ENCODE results near the gene IQGAP2. TPM values are rescaled to one million over a fixed set of nuclear protein-coding genes. Genes with fewer than 3 reads are reported as not detected.

The IQGAP2 gene
- total RNA-seq, 1 donor from 2014 or later: 14.2 TPM

GRCh38 chr5:76376148-76376865, 26.8 kb upstream of the IQGAP2 start:
- Mint-ChIP-seq H3K4me3 (no peak overlapping the region), H3K27me3 (ENCODE audit: low read depth) (no peaks in the 10 kb centered on the region), H3K9me3 (no peaks in the 10 kb centered on the region), H3K36me3 (ENCODE audit: low read depth) (no peaks in the 10 kb centered on the region), H3K4me1 (peaks cover 17% of the 10 kb centered on the region), H3K27ac (ENCODE audit: unreplicated experiment) (no peak overlapping the region)
- no peak for DNase-seq (ENCODE audit: low read depth, low spot score)
- TF ChIP-seq, protein P1, sequence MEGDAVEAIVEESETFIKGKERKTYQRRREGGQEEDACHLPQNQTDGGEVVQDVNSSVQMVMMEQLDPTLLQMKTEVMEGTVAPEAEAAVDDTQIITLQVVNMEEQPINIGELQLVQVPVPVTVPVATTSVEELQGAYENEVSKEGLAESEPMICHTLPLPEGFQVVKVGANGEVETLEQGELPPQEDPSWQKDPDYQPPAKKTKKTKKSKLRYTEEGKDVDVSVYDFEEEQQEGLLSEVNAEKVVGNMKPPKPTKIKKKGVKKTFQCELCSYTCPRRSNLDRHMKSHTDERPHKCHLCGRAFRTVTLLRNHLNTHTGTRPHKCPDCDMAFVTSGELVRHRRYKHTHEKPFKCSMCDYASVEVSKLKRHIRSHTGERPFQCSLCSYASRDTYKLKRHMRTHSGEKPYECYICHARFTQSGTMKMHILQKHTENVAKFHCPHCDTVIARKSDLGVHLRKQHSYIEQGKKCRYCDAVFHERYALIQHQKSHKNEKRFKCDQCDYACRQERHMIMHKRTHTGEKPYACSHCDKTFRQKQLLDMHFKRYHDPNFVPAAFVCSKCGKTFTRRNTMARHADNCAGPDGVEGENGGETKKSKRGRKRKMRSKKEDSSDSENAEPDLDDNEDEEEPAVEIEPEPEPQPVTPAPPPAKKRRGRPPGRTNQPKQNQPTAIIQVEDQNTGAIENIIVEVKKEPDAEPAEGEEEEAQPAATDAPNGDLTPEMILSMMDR (conservative IDR thresholded peaks at IDR 0.05): no peak

- Mint-ChIP-seq H3K36me3 (ENCODE audit: low read depth) (no peaks in the 10 kb centered on the region), H3K27ac (ENCODE audit: unreplicated experiment) (no peak overlapping the region), H3K4me3 (no peak overlapping the region), H3K4me1 (peaks cover 16% of the 10 kb centered on the region), H3K9me3 (no peaks in the 10 kb centered on the region), H3K27me3 (ENCODE audit: low read depth) (no peaks in the 10 kb centered on the region)
- DNase-seq (ENCODE audit: low read depth, low spot score): no peak
- TF ChIP-seq, protein P1 (conservative IDR thresholded peaks at IDR 0.05): no peak
These were observed 26.2 kb upstream of the IQGAP2 start for GRCh38 chr5:76376866-76377230.

- H3K4me3 Mint-ChIP-seq: no peak overlapping the region
- no peak for DNase-seq (ENCODE audit: low read depth, low spot score)
- H3K36me3 Mint-ChIP-seq (ENCODE audit: low read depth): no peaks in the 10 kb centered on the region
- TF ChIP-seq, protein P1 (conservative IDR thresholded peaks at IDR 0.05): no peak
- no peaks in the 10 kb centered on the region for H3K27me3 Mint-ChIP-seq (ENCODE audit: low read depth)
- H3K27ac Mint-ChIP-seq (ENCODE audit: unreplicated experiment): peak overlapping the region; percentile 36
- no peaks in the 10 kb centered on the region for H3K9me3 Mint-ChIP-seq
- peaks cover 5% of the 10 kb centered on the region for H3K4me1 Mint-ChIP-seq
These were observed 24.7 kb upstream of the IQGAP2 start for GRCh38 chr5:76378355-76378754.

- Mint-ChIP-seq H3K36me3 (ENCODE audit: low read depth) (no peaks in the 10 kb centered on the region), H3K4me1 (peaks cover 8% of the 10 kb centered on the region), H3K4me3 (no peak overlapping the region), H3K27me3 (ENCODE audit: low read depth) (no peaks in the 10 kb centered on the region), H3K27ac (ENCODE audit: unreplicated experiment) (no peak overlapping the region), H3K9me3 (no peaks in the 10 kb centered on the region)
- TF ChIP-seq, protein P1 (conservative IDR thresholded peaks at IDR 0.05): no peak
- DNase-seq (ENCODE audit: low read depth, low spot score): no peak
These were observed 23.8 kb upstream of the IQGAP2 start for GRCh38 chr5:76379316-76379715.

DNA sequence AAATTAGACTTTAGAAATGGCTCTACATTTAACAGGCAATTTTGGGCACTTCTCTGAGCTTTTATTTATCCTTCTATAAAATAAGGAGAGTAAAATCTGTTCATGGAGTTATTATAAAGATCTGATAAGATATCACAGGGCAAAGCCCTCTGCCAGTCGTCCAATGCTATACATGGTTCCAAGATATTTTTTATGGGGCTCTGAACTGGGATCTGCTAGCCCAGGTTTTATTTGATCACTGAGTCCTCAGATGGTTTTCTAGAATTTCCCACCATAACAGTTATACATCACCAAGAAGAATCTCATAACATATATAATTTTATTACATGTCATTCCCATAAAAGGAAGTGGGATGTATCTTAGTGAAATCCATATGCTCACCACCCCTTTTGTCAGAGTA, 23.2 kb upstream of the IQGAP2 start:
- H3K36me3 Mint-ChIP-seq (ENCODE audit: low read depth): no peaks in the 10 kb centered on the region
- H3K27ac Mint-ChIP-seq (ENCODE audit: unreplicated experiment): no peak overlapping the region
- H3K9me3 Mint-ChIP-seq: no peaks in the 10 kb centered on the region
- TF ChIP-seq, protein P1 (conservative IDR thresholded peaks at IDR 0.05): no peak
- no peaks in the 10 kb centered on the region for H3K27me3 Mint-ChIP-seq (ENCODE audit: low read depth)
- peaks cover 10% of the 10 kb centered on the region for H3K4me1 Mint-ChIP-seq
- no peak for DNase-seq (ENCODE audit: low read depth, low spot score)
- H3K4me3 Mint-ChIP-seq: no peak overlapping the region

All from neural crest cell (in vitro differentiated cells).